Mesothelial cell of epicardium (in vitro differentiated cells): ENCODE measurements around the gene KRT82. TPM values are rescaled to one million over a fixed set of nuclear protein-coding genes. Genes with fewer than 3 reads are reported as not detected.
"Not testable (repeated sequence)": the region's sequence is repeated elsewhere in the genome, so short reads cannot be mapped to it uniquely, and the experiment has no call there.

ENCODE experiments used
- DNase-seq, 2 experiments: peaks; one replicate each; pipeline ENCODE4 v3.0.0; 2021; ENCODE audit warnings: low spot score in 2 of 2; ENCODE audit not compliant: unreplicated experiment in 2 of 2
- H3K27ac Mint-ChIP-seq: 2 replicates; pipeline ENCODE4 v1.8.0; 2021; ENCODE audit warnings: mixed read lengths
- H3K27me3 Mint-ChIP-seq: 2 replicates; pipeline ENCODE4 v1.8.0; 2021; ENCODE audit warnings: low read depth, mixed read lengths
- H3K36me3 Mint-ChIP-seq: 2 replicates; pipeline ENCODE4 v1.8.0; 2021; ENCODE audit warnings: mixed read lengths
- H3K4me1 Mint-ChIP-seq: 2 replicates; pipeline ENCODE4 v1.8.0; 2021; ENCODE audit warnings: mixed read lengths
- H3K4me3 Mint-ChIP-seq: 2 replicates; pipeline ENCODE4 v1.8.0; 2021; ENCODE audit warnings: mild to moderate bottlenecking, moderate library complexity, mixed read lengths
- H3K9me3 Mint-ChIP-seq: 2 replicates; pipeline ENCODE4 v1.8.0; 2021; ENCODE audit warnings: mixed read lengths
- CTCF ChIP-seq: fragments of 200-600 bp; sonication (generic); IDR thresholded peaks from one replicate; pipeline ENCODE4 v1.5.0; 2021; ENCODE audit warnings: antibody characterized with exemption; ENCODE audit not compliant: unreplicated experiment
- total RNA-seq: library from RNA; stranded (reverse); gene quantifications from 3 replicates; pipeline ENCODE4 v1.2.1, GENCODE V29; 2021

Gene KRT82
- not detected in 3 replicates for total RNA-seq

GRCh38 chr12:52405922-52406385 lies at the start of gene KRT82:
Gene KRT82 (minus strand): TSS chr12:52406335. CDS start chr12:52406277, 58 bp downstream.
- no peak within 1 kb of the TSS for H3K4me3 Mint-ChIP-seq
- no peaks in the 10 kb centered on the region for H3K9me3 Mint-ChIP-seq
- no peaks in the 10 kb centered on the region for H3K4me1 Mint-ChIP-seq
- peaks cover 4% of the 10 kb centered on the region for H3K27me3 Mint-ChIP-seq
- H3K36me3 Mint-ChIP-seq, result no peaks in the 10 kb centered on the region
- no peak for DNase-seq
- H3K27ac Mint-ChIP-seq, result no peak within 1 kb of the TSS
- TF ChIP-seq CTCF, result no peak

- Mint-ChIP-seq H3K9me3 (no peaks in the 10 kb centered on the region), H3K4me3 (no peak overlapping the region), H3K36me3 (no peaks in the 10 kb centered on the region), H3K4me1 (no peaks in the 10 kb centered on the region), H3K27me3 (peaks cover 11% of the 10 kb centered on the region), H3K27ac (no peak overlapping the region)
- no peak for DNase-seq
- no peak for TF ChIP-seq CTCF
Observed at GRCh38 chr12:52455821-52456220, 49.7 kb upstream of the KRT82 start.

- DNase-seq, result no peak
- no peaks in the 10 kb centered on the region for H3K36me3 Mint-ChIP-seq
- no peak overlapping the region for H3K4me3 Mint-ChIP-seq
- no peak for TF ChIP-seq CTCF
- H3K27ac Mint-ChIP-seq, result peak overlapping the region; percentile 22
- no peaks in the 10 kb centered on the region for H3K9me3 Mint-ChIP-seq
- peaks cover 20% of the 10 kb centered on the region for H3K27me3 Mint-ChIP-seq
- no peaks in the 10 kb centered on the region for H3K4me1 Mint-ChIP-seq
Observed at GRCh38 chr12:52454411-52455201, 48.5 kb upstream of the KRT82 start.

- no peak for DNase-seq
- no peaks in the 10 kb centered on the region for H3K9me3 Mint-ChIP-seq
- no peak within 1 kb of the TSS for H3K4me3 Mint-ChIP-seq
- no peak within 1 kb of the TSS for H3K27ac Mint-ChIP-seq
- H3K4me1 Mint-ChIP-seq, result no peaks in the 10 kb centered on the region
- no peaks in the 10 kb centered on the region for H3K36me3 Mint-ChIP-seq
- TF ChIP-seq CTCF, result no peak
- H3K27me3 Mint-ChIP-seq, result peaks cover 33% of the 10 kb centered on the region
Observed at GRCh38 chr12:52452101-52452500, 46.0 kb upstream of the KRT82 start, which contains the start of gene KRT6B. Gene KRT6B (minus strand): TSS chr12:52452146. CDS start chr12:52452078, 68 bp downstream.

- Mint-ChIP-seq H3K36me3 (no peaks in the 10 kb centered on the region), H3K9me3 (no peaks in the 10 kb centered on the region), H3K4me3 (no peak overlapping the region), H3K27me3 (peaks cover 39% of the 10 kb centered on the region), H3K4me1 (peaks cover 4% of the 10 kb centered on the region), H3K27ac (no peak overlapping the region)
- no peak for DNase-seq
- TF ChIP-seq CTCF, result no peak
Observed at GRCh38 chr12:52448228-52448627, 42.1 kb upstream of the KRT82 start.

GRCh38 chr12:52447196-52447595 lies 41.1 kb upstream of the KRT82 start:
- peaks cover 37% of the 10 kb centered on the region for H3K27me3 Mint-ChIP-seq
- H3K4me3 Mint-ChIP-seq, DNase-seq, H3K36me3 Mint-ChIP-seq, H3K9me3 Mint-ChIP-seq, H3K27ac Mint-ChIP-seq: not testable (repeated sequence)
- H3K4me1 Mint-ChIP-seq, result peaks cover 14% of the 10 kb centered on the region
